Lower leg skin (tissue), 3 donors: ENCODE results near the gene CD300H.

Source experiments
- CTCF ChIP-seq, 3 donors: fragments of 450-650 bp; IDR thresholded peaks; one replicate each; pipeline ENCODE4 v1.5.1; 2016; ENCODE audit warnings: antibody characterized with exemption in 3 of 3, mild to moderate bottlenecking in 3 of 3, moderate library complexity in 2 of 3
- POLR2A ChIP-seq, 2 donors: fragments of 450-650 bp; IDR thresholded peaks; one replicate each; pipeline ENCODE4 v1.6.1; 2016 to 2017; ENCODE audit warnings: antibody characterized with exemption in 2 of 2, mild to moderate bottlenecking in 1 of 2, moderate library complexity in 1 of 2

GRCh38 chr17:74566132-74566753 lies 1.1 kb downstream of the CD300H start:
- no peak for TF ChIP-seq CTCF (IDR thresholded peaks at IDR 0.05)
- no peak for TF ChIP-seq POLR2A (IDR thresholded peaks at IDR 0.05)
